Stimulated activated CD8-positive, alpha-beta memory T cell treated with anti-CD3 and anti-CD28 coated beads, Interleukin-15, amount 100 ng/mL, for 1 hour (primary cell): Measurements from ENCODE around the gene GPR25.

Experiments used
- DNase-seq: peaks from one replicate; pipeline ENCODE4 v3.0.0-alpha.2; 2020; ENCODE audit warnings: low read depth

GPR25 gene

GRCh38 chr1:200872446-200873115 is at the start of gene GPR25:
TSS of gene GPR25 (plus strand) at chr1:200872981. CDS start at chr1:200873038, 57 bp downstream.
- DNase-seq = no peak

- DNase-seq = no peak
Observed at GRCh38 chr1:200831091-200831490, 41.7 kb upstream of the GPR25 start.

GRCh38 chr1:200834383-200834782 is 38.4 kb upstream of the GPR25 start:
- DNase-seq = no peak

- no peak for DNase-seq
Observed at GRCh38 chr1:200836213-200836612, 36.6 kb upstream of the GPR25 start.

- DNase-seq = no peak
Observed at GRCh38 chr1:200837931-200838571, 34.7 kb upstream of the GPR25 start.

- no peak for DNase-seq
Observed at GRCh38 chr1:200838676-200839445, 33.9 kb upstream of the GPR25 start.

GRCh38 chr1:200845360-200845759 is 27.4 kb upstream of the GPR25 start:
- no peak for DNase-seq

- no peak for DNase-seq
Observed at GRCh38 chr1:200846398-200846797, 26.4 kb upstream of the GPR25 start.

GRCh38 chr1:200849430-200849829 is 23.4 kb upstream of the GPR25 start:
- DNase-seq = no peak

- DNase-seq = no peak
Observed at GRCh38 chr1:200850554-200850953, 22.2 kb upstream of the GPR25 start.

- no peak for DNase-seq
Observed at GRCh38 chr1:200856716-200857357, 15.9 kb upstream of the GPR25 start.

- DNase-seq = no peak
Observed at GRCh38 chr1:200857804-200858203, 15.0 kb upstream of the GPR25 start.

- no peak for DNase-seq
Observed at GRCh38 chr1:200861937-200862647, 10.7 kb upstream of the GPR25 start.

GRCh38 chr1:200862713-200863415 is 9.9 kb upstream of the GPR25 start:
- no peak for DNase-seq

- no peak for DNase-seq
Observed at GRCh38 chr1:200866116-200866515, 6.7 kb upstream of the GPR25 start.

GRCh38 chr1:200866521-200866920 is 6.3 kb upstream of the GPR25 start:
- no peak for DNase-seq

GRCh38 chr1:200867018-200867811 is 5.6 kb upstream of the GPR25 start:
- no peak for DNase-seq

- DNase-seq = no peak
Observed at GRCh38 chr1:200869376-200869752, 3.4 kb upstream of the GPR25 start.

- DNase-seq = no peak
Observed at GRCh38 chr1:200869753-200870391, 2.9 kb upstream of the GPR25 start.

- DNase-seq = no peak
Observed at GRCh38 chr1:200873116-200873670, 412 bp downstream of the GPR25 start.
